K562 (cell line): ENCODE results near the gene CLIC3. TPM values are rescaled to one million over a fixed set of nuclear protein-coding genes. Genes with fewer than 3 reads are reported as not detected.

Experiments
- CUX1 ChIP-seq: fragments of 200-800 bp; sonication (Bioruptor generic); IDR thresholded peaks from 2 replicates; pipeline ENCODE4 v1.6.1; 2016; ENCODE audit warnings: missing genetic modification characterization, missing compliant biosample characterization
- MTA3 ChIP-seq: fragments of 450-650 bp; formaldehyde crosslinking; IDR thresholded peaks from 2 replicates; pipeline ENCODE4 v1.6.1; 2017; ENCODE audit warnings: mild to moderate bottlenecking, borderline replicate concordance
- TAF15 ChIP-seq: fragments of 200-400 bp; formaldehyde crosslinking; IDR thresholded peaks from 2 replicates; pipeline ENCODE4 v1.6.1; 2017; ENCODE audit warnings: mild to moderate bottlenecking, low read depth, low read length, moderate library complexity
- ZNF140 ChIP-seq: fragments of 250-450 bp; sonication (Bioruptor Pico); IDR thresholded peaks from 2 replicates; pipeline ENCODE4 v1.8.0; 2021; ENCODE audit warnings: moderate library complexity, mild to moderate bottlenecking, inconsistent platforms
- ZNF408 ChIP-seq: fragments of 250-450 bp; sonication (Bioruptor Pico); IDR thresholded peaks from 2 replicates; pipeline ENCODE4 v1.4.0; 2020; ENCODE audit warnings: low read depth, mild to moderate bottlenecking, moderate library complexity
- ZNF561 ChIP-seq: fragments of 450-650 bp; formaldehyde crosslinking; conservative IDR thresholded peaks from 2 replicates; pipeline ENCODE4 v1.4.0; 2020; ENCODE audit warnings: mild to moderate bottlenecking, moderate library complexity
- polyA plus RNA-seq, 8 experiments: library from polyadenylated mRNA; depleted of rRNA in 4 of 8; stranded (reverse) in 5 of 8; unstranded in 3 of 8; fragments of >200 nt; fragmentation: Nextera tagmentation in 2 of 8; fragmentation: Illumina TruSeq in 1 of 8; extraction: Ambion mirVana in 2 of 8; extraction: Trizol in 1 of 8; gene quantifications; 2 replicates each; pipeline versions ENCODE4 v1.2.1 to v1.2.3, GENCODE V29; 2011 to 2014; ENCODE audit warnings: inconsistent platforms in 1 of 8, missing spikeins in 1 of 8
- total RNA-seq, 7 experiments: library from RNA; depleted of rRNA in 6 of 7; stranded (reverse); fragments of >200 nt in 6 of 7; fragmentation: Illumina TruSeq in 2 of 7; extraction: Trizol in 2 of 7; gene quantifications; 2 replicates each; pipeline versions ENCODE4 v1.2.1 to v1.2.3, GENCODE V29; 2011 to 2021; ENCODE audit warnings: low replicate concordance in 1 of 7
- TF ChIP-seq, protein P1 (sequence below): sonication (generic); formaldehyde crosslinking; IDR thresholded peaks from 2 replicates; pipeline ENCODE4 v1.8.0; 2022; ENCODE audit warnings: missing genetic modification reagents, mild to moderate bottlenecking, borderline replicate concordance
- TF ChIP-seq, protein P2 (sequence below), 2 experiments: fragments of 450-650 bp; formaldehyde crosslinking in 1 of 2; IDR thresholded peaks; 2 replicates each; pipeline versions ENCODE4 v1.4.0 to v1.6.1; 2014 to 2020; ENCODE audit warnings: mild to moderate bottlenecking in 2 of 2, borderline replicate concordance in 1 of 2, low read depth in 1 of 2

The CLIC3 gene
- total and polyA plus RNA-seq, 9 of the 15 experiments (the other 6 are each of a cell fraction or from before 2014, with no cell fraction given), result 0.27 to 0.29 TPM; not detected in 7

GRCh38 chr9:136991993-136992818, 4.2 kb downstream of the CLIC3 start, which contains the start of gene PAXX (continued):
- TF ChIP-seq CUX1 (CRISPR knock-in tag) (no peak), MTA3 (peak; percentile 1; the same call in 1 of the 2 replicates), ZNF408 (CRISPR knock-in tag) (no peak), ZNF561 (0 out of 2 replicates have a peak, but pooled peaks have one; percentile 40), TAF15 (no peak), ZNF140 (no peak)
- TF ChIP-seq, protein P1, sequence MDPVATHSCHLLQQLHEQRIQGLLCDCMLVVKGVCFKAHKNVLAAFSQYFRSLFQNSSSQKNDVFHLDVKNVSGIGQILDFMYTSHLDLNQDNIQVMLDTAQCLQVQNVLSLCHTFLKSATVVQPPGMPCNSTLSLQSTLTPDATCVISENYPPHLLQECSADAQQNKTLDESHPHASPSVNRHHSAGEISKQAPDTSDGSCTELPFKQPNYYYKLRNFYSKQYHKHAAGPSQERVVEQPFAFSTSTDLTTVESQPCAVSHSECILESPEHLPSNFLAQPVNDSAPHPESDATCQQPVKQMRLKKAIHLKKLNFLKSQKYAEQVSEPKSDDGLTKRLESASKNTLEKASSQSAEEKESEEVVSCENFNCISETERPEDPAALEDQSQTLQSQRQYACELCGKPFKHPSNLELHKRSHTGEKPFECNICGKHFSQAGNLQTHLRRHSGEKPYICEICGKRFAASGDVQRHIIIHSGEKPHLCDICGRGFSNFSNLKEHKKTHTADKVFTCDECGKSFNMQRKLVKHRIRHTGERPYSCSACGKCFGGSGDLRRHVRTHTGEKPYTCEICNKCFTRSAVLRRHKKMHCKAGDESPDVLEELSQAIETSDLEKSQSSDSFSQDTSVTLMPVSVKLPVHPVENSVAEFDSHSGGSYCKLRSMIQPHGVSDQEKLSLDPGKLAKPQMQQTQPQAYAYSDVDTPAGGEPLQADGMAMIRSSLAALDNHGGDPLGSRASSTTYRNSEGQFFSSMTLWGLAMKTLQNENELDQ, result no peak
- TF ChIP-seq, protein P2, sequence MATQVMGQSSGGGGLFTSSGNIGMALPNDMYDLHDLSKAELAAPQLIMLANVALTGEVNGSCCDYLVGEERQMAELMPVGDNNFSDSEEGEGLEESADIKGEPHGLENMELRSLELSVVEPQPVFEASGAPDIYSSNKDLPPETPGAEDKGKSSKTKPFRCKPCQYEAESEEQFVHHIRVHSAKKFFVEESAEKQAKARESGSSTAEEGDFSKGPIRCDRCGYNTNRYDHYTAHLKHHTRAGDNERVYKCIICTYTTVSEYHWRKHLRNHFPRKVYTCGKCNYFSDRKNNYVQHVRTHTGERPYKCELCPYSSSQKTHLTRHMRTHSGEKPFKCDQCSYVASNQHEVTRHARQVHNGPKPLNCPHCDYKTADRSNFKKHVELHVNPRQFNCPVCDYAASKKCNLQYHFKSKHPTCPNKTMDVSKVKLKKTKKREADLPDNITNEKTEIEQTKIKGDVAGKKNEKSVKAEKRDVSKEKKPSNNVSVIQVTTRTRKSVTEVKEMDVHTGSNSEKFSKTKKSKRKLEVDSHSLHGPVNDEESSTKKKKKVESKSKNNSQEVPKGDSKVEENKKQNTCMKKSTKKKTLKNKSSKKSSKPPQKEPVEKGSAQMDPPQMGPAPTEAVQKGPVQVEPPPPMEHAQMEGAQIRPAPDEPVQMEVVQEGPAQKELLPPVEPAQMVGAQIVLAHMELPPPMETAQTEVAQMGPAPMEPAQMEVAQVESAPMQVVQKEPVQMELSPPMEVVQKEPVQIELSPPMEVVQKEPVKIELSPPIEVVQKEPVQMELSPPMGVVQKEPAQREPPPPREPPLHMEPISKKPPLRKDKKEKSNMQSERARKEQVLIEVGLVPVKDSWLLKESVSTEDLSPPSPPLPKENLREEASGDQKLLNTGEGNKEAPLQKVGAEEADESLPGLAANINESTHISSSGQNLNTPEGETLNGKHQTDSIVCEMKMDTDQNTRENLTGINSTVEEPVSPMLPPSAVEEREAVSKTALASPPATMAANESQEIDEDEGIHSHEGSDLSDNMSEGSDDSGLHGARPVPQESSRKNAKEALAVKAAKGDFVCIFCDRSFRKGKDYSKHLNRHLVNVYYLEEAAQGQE (IDR thresholded peaks at IDR 0.05; ENCODE audit: borderline replicate concordance), result no peak
- TF ChIP-seq, protein P2 (CRISPR knock-in tag; IDR thresholded peaks at IDR 0.05; ENCODE audit: low read depth), result peak; percentile 37; the same call in 1 of the 2 replicates
